ENCODE measurements around the gene MYMK.

DNA sequence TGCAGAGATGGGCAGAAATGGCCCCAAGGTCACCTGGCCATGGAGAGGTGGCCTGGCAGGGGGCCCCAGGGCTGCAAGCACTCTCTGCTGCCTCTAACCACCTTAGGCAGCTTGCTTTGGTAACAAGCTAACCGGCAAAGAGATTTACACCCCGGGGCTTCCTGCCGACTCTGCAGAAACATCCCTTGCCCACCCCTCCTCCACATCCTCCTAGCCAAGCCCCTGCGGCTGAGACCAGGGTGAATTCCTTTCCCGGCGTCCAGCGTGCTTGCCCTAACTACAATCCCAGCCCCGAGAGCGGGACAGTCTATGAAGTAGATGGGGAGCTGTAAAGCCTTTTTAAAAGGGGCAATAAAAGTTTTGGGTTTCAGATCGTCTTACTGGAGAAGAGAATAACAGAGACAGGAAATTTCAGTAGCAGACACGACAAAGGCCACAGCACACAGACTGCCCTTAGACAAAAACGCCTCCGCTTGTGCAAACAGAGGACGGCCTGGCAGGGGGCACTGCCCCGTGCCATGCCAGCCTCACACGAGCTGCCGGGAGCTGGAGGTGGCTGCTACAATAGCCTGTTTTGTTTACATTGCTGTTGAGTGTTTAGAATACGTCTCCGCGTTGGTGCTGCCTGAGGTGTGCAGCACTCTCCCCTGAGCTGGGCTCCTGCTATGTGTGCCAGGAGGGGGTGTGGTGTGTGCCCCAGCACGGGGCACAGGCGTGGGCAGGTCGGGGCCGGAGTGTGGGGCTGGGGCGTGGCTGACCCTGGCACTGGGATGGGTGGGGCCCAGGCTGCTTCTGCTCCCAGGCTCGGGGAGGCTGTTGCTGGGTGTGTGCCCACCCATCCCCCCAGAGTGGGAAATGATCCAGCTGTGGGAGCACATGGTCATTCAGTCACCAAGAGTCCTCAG, 15.3 kb downstream of the MYMK start:
- TF ChIP-seq NANOG (IDR thresholded peaks at IDR 0.05; ENCODE audit: insufficient read depth, low read depth, low read length, poor library complexity, severe bottlenecking) (no peak), NRF1 (IDR thresholded peaks at IDR 0.05; ENCODE audit: low read depth, low read length) (no peak), ATF3 (IDR thresholded peaks at IDR 0.05; ENCODE audit: insufficient read depth, low read depth, low read length) (no peak), EZH2 (IDR thresholded peaks at IDR 0.05; ENCODE audit: low read depth, low read length, severe bottlenecking) (no peak), POLR2A (IDR thresholded peaks at IDR 0.05; ENCODE audit: control extremely low read depth in 1 of 2, low read depth in 2 of 2, low read length in 2 of 2) (no peak), RFX5 (IDR thresholded peaks at IDR 0.05; ENCODE audit: borderline replicate concordance, low read depth, low read length) (no peak), USF2 (IDR thresholded peaks at IDR 0.05; ENCODE audit: low read length) (no peak), SRF (IDR thresholded peaks at IDR 0.05; ENCODE audit: low read depth, low read length) (no peak), YY1 (IDR thresholded peaks at IDR 0.05; ENCODE audit: low read depth, low read length) (no peak)
- TF ChIP-seq, protein P1, sequence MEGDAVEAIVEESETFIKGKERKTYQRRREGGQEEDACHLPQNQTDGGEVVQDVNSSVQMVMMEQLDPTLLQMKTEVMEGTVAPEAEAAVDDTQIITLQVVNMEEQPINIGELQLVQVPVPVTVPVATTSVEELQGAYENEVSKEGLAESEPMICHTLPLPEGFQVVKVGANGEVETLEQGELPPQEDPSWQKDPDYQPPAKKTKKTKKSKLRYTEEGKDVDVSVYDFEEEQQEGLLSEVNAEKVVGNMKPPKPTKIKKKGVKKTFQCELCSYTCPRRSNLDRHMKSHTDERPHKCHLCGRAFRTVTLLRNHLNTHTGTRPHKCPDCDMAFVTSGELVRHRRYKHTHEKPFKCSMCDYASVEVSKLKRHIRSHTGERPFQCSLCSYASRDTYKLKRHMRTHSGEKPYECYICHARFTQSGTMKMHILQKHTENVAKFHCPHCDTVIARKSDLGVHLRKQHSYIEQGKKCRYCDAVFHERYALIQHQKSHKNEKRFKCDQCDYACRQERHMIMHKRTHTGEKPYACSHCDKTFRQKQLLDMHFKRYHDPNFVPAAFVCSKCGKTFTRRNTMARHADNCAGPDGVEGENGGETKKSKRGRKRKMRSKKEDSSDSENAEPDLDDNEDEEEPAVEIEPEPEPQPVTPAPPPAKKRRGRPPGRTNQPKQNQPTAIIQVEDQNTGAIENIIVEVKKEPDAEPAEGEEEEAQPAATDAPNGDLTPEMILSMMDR (IDR thresholded peaks at IDR 0.05; ENCODE audit: control extremely low read depth in 1 of 3, insufficient read depth in 1 of 3, low read depth in 1 of 3, low read length in 3 of 3): no peak
